Lung (tissue), 12 donors: ENCODE measurements around the gene SLC35F3. TPM values are rescaled to one million over a fixed set of nuclear protein-coding genes. Genes with fewer than 3 reads are reported as not detected.

Source experiments
- ATAC-seq: fragments of 200-7000 bp; cut with Tn5 transposase; one replicate; pipeline ENCODE4 v1.9.1; 2020; ENCODE audit warnings: moderate number of reproducible peaks; ENCODE audit not compliant: insufficient read depth, low FRiP score
- DNase-seq, 3 donors: peaks; one replicate each; pipeline ENCODE4 v3.0.0-alpha.2; 2013 to 2017
- H3K27ac ChIP-seq, 2 donors: one replicate each; pipeline ENCODE4 v1.5.1; 2013; ENCODE audit warnings: mild to moderate bottlenecking in 2 of 2, moderate library complexity in 2 of 2, control low read depth in 1 of 2, inconsistent platforms in 1 of 2, low read depth in 1 of 2, low read length in 1 of 2
- H3K27me3 ChIP-seq, 3 donors: one replicate each; pipeline ENCODE4 v1.5.1; 2013; ENCODE audit warnings: low read length in 2 of 3; ENCODE audit not compliant: control insufficient read depth in 3 of 3, insufficient read depth in 3 of 3
- H3K36me3 ChIP-seq, 4 donors: one replicate each; pipeline ENCODE4 v1.5.1; 2013; ENCODE audit warnings: low read length in 4 of 4, mild to moderate bottlenecking in 1 of 4, moderate library complexity in 1 of 4; ENCODE audit not compliant: control insufficient read depth in 4 of 4, insufficient read depth in 4 of 4
- H3K4me1 ChIP-seq, 5 donors: one replicate each; pipeline ENCODE4 v1.5.1; 2013; ENCODE audit warnings: low read length in 5 of 5, mild to moderate bottlenecking in 2 of 5, moderate library complexity in 1 of 5; ENCODE audit not compliant: control insufficient read depth in 5 of 5, insufficient read depth in 5 of 5
- H3K4me3 ChIP-seq: one replicate; pipeline ENCODE4 v1.5.1; 2013; ENCODE audit warnings: mild to moderate bottlenecking, control low read depth, moderate library complexity
- H3K9ac ChIP-seq, 2 donors: one replicate each; pipeline ENCODE4 v1.5.1; 2013; ENCODE audit warnings: low read length in 2 of 2, control low read depth in 1 of 2; ENCODE audit not compliant: insufficient read depth in 1 of 2
- H3K9me3 ChIP-seq, 4 donors: one replicate each; pipeline ENCODE4 v1.5.1; 2013; ENCODE audit warnings: low read length in 3 of 4, mild to moderate bottlenecking in 1 of 4, moderate library complexity in 1 of 4; ENCODE audit not compliant: control insufficient read depth in 4 of 4, insufficient read depth in 3 of 4
- CTCF ChIP-seq: IDR thresholded peaks from 2 replicates; pipeline ENCODE4 v1.5.1; 2012; ENCODE audit warnings: mild to moderate bottlenecking; ENCODE audit errors: control extremely low read depth, extremely low read depth
- WGBS, 2 donors: extraction: QIAGEN DNeasy Blood & Tissue Kit; methylation state at CpG; one replicate each; pipeline ENCODE4 v1.1.7; 2013; 5-methylcytosine and 5-hydroxymethylcytosine counted together
- polyA plus RNA-seq, 2 donors: library from polyadenylated mRNA; stranded (reverse); fragments of 200-250 nt; gene quantifications; one replicate each; pipeline ENCODE4 v1.2.1, GENCODE V29; 2013
- total RNA-seq, 2 donors: library from RNA; depleted of rRNA in 1 of 2; stranded (reverse); fragments of >200 nt in 1 of 2; gene quantifications; one replicate each; pipeline ENCODE4 v1.2.1, GENCODE V29; 2014 to 2021
- donor health status: control.
- donor health status: control.
- donor health status: Bipolar disorder and iron deficiency.
- donor health status: healthy.
- donor health status: DM: yes; HTN: yes; CAD: no.

Gene SLC35F3
- total and polyA plus RNA-seq, 4 donors: 0.09 to 1.4 (median 0.48) TPM

DNA sequence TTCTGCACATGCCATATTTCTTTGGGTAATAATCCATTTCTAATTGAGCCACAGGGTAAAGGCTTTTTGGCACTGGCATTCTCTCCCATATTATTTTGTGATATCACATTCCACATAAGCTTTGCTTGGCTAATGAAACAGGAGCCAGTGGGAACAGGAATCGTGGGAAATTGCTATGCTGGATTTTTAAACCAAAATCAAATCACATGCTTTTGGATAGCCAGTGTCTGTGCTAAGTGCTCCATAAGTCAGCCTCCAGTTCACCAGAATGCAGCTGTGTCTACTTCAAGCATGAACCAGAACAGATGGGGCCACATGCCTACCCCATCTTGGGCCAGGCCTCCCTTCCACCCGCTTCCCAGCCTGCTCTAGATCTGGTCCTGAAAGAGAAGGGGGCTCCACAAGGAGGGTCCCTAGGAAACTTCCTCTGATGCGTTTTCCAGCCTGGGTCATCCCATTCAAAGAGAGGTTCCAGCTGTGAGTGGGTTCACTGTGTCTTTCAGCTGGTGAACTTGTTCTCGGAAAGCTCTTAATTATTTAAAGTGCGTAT, 337.5 kb downstream of the SLC35F3 start:
- no peak overlapping the region for H3K27ac ChIP-seq
- H3K36me3 ChIP-seq: no peaks in the 10 kb centered on the region
- WGBS, 2 donors: 93 to 95% methylated on average over 5 of the region's 5 CpGs
- H3K27me3 ChIP-seq: no peaks in the 10 kb centered on the region
- DNase-seq (no peak), ATAC-seq (no peak)
- H3K9ac ChIP-seq: no peak overlapping the region
- H3K4me3 ChIP-seq: no peak overlapping the region
- TF ChIP-seq CTCF: no peak
- H3K4me1 ChIP-seq: no peaks in the 10 kb centered on the region
- H3K9me3 ChIP-seq: peaks cover 0 to 3% (median 0%) of the 10 kb centered on the region in 4 donors

DNA sequence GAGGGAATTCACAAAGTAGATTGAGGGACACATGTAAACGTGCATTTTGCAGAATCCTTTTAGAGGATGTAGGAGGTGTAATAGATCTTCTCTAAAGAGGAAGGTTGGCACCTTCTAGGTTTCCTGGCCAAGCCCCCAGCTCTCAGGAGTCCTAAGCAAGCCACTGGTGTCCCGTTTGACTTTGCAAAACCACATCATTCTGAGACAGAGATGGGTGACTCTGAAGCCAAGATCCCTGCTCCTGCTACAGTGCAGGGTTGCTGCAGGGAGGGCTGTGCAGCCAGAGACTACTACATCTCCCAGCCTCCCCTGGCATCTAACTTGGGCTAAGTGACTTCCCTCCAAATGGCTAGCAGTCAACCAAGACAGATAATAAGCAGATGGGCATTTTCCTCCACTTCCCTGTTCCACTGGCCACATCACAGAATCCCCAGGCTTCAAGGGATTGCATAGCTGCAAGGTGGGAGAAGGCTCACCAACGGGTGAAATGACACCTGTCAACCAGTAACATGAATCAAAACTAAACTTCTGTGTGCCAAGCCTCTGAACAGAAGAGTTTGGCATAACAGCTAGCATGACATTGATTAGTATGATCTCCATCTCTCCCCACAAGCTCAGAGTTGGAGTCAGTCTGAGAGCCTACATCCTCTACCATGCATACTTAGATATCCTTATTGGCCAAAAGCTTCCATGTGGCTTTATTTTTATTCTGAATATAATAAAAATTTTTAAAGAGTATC, 339.2 kb downstream of the SLC35F3 start:
- 46 to 52% methylated on average over 3 of the region's 3 CpGs for WGBS, 2 donors
- H3K4me1 ChIP-seq: no peaks in the 10 kb centered on the region
- H3K27me3 ChIP-seq: no peaks in the 10 kb centered on the region
- no peak overlapping the region for H3K9ac ChIP-seq
- ATAC-seq (no peak), DNase-seq (no peak)
- H3K4me3 ChIP-seq: no peak overlapping the region
- TF ChIP-seq CTCF: no peak
- no peaks in the 10 kb centered on the region for H3K36me3 ChIP-seq
- H3K9me3 ChIP-seq: peaks cover 0 to 3% (median under 1%) of the 10 kb centered on the region in 4 donors
- no peak overlapping the region for H3K27ac ChIP-seq

GRCh38 chr1:234244482-234244881, 340.0 kb downstream of the SLC35F3 start:
- H3K4me1 ChIP-seq: no peaks in the 10 kb centered on the region
- peaks cover 0 to 3% (median 1%) of the 10 kb centered on the region in 4 donors for H3K9me3 ChIP-seq
- no peak overlapping the region for H3K4me3 ChIP-seq
- DNase-seq (no peak), ATAC-seq (no peak)
- no peak overlapping the region for H3K9ac ChIP-seq
- H3K36me3 ChIP-seq: no peaks in the 10 kb centered on the region
- H3K27me3 ChIP-seq: no peaks in the 10 kb centered on the region
- H3K27ac ChIP-seq: no peak overlapping the region
- TF ChIP-seq CTCF: no peak
